Smooth muscle cell (in vitro differentiated cells): Measurements from ENCODE around the gene USP21. TPM values are rescaled to one million over a fixed set of nuclear protein-coding genes. Genes with fewer than 3 reads are reported as not detected.
A peak's percentile ranks its signal among the peaks of the same experiment; 100 is the strongest.

ENCODE experiments used
- DNase-seq: peaks from one replicate; lab custom pipeline; 2025; ENCODE audit not compliant: unreplicated experiment; lab: John Stamatoyannopoulos, UW
- H2AFZ ChIP-seq: fragments of 200-600 bp; sonication (generic); 2 replicates; pipeline ENCODE4 v1.6.0; 2016; ENCODE audit warnings: antibody characterized with exemption, low read depth, mild to moderate bottlenecking
- H3F3A ChIP-seq: fragments of 200-600 bp; sonication (generic); 2 replicates; pipeline ENCODE4 v1.6.0; 2017; ENCODE audit warnings: antibody characterized with exemption, low read depth
- H3K27ac ChIP-seq: fragments of 200-600 bp; sonication (generic); 2 replicates; pipeline ENCODE4 v1.5.1; 2016; ENCODE audit warnings: low read depth, mild to moderate bottlenecking
- H3K27me3 ChIP-seq: fragments of 200-600 bp; sonication (generic); 2 replicates; pipeline ENCODE4 v1.6.1; 2016; ENCODE audit warnings: low read depth, mild to moderate bottlenecking
- H3K36me3 ChIP-seq: fragments of 200-600 bp; sonication (generic); 2 replicates; pipeline ENCODE4 v1.5.1; 2016; ENCODE audit warnings: low read depth
- H3K4me1 ChIP-seq: fragments of 200-600 bp; sonication (generic); 2 replicates; pipeline ENCODE4 v1.5.1; 2016; ENCODE audit warnings: low read depth
- H3K4me2 ChIP-seq: fragments of 200-600 bp; sonication (generic); 2 replicates; pipeline ENCODE4 v1.6.0; 2016; ENCODE audit warnings: mild to moderate bottlenecking
- H3K4me3 ChIP-seq: fragments of 200-600 bp; sonication (generic); 2 replicates; pipeline ENCODE4 v1.5.1; 2016; ENCODE audit warnings: mild to moderate bottlenecking
- H3K79me2 ChIP-seq: fragments of 200-600 bp; sonication (generic); 2 replicates; pipeline ENCODE4 v1.6.0; 2016; ENCODE audit warnings: low read depth, mild to moderate bottlenecking
- H3K9ac ChIP-seq: fragments of 200-600 bp; sonication (generic); 2 replicates; pipeline ENCODE4 v1.6.0; 2016; ENCODE audit warnings: low read depth
- H3K9me3 ChIP-seq: fragments of 200-600 bp; sonication (generic); replicated peaks from 2 replicates; pipeline ENCODE4 v1.5.1; 2016; ENCODE audit warnings: low read depth
- H4K20me1 ChIP-seq: fragments of 200-600 bp; sonication (generic); 2 replicates; pipeline ENCODE4 v1.6.0; 2016; ENCODE audit warnings: low read depth
- WGBS: methylation state at CpG from one replicate; pipeline ENCODE4 v1.1.7; 2016; ENCODE audit warnings: low lambda C conversion rate; 5-methylcytosine and 5-hydroxymethylcytosine counted together
- polyA plus RNA-seq: library from polyadenylated mRNA; unstranded; fragments of >200 nt; fragmentation: Nextera tagmentation; extraction: Ambion mirVana; gene quantifications from 2 replicates; pipeline ENCODE4 v1.2.1, GENCODE V29; 2016
- total RNA-seq: library from RNA; depleted of rRNA; stranded (reverse); fragments of >200 nt; gene quantifications from 2 replicates; pipeline ENCODE4 v1.2.3, GENCODE V29; 2014
- TF ChIP-seq, protein P1 (sequence below): fragments of 200-600 bp; sonication (generic); IDR thresholded peaks from 2 replicates; pipeline ENCODE4 v1.5.1; 2017; ENCODE audit warnings: borderline replicate concordance, mild to moderate bottlenecking, antibody characterized with exemption; ENCODE audit not compliant: insufficient read depth, poor library complexity, severe bottlenecking

The USP21 gene
- total and polyA plus RNA-seq, 2 experiments from 2014 or later: 10.7 to 25.4 TPM

DNA sequence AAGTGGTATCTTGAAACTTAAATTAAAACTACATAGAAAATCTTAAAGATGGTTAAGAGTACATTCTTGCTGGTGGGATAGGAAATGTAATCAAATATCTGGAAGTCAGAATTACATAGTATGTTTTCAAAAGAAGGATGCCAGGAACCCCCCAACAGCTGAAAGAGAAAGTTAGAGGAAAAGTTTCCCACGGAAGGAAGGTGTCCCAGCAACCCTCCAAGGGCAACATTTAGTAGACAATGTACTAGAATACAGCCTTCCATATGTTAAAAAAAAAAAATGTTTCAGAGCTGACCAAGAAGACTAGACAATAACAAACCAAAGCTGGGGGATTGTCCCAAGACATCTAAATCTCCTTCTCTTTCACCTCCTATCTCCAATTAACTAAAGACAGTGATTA is 29.0 kb upstream of the USP21 start:
- peak overlapping the region; percentile 65 for H3K4me3 ChIP-seq
- peaks cover 3% of the 10 kb centered on the region for H3K36me3 ChIP-seq
- TF ChIP-seq, protein P1, sequence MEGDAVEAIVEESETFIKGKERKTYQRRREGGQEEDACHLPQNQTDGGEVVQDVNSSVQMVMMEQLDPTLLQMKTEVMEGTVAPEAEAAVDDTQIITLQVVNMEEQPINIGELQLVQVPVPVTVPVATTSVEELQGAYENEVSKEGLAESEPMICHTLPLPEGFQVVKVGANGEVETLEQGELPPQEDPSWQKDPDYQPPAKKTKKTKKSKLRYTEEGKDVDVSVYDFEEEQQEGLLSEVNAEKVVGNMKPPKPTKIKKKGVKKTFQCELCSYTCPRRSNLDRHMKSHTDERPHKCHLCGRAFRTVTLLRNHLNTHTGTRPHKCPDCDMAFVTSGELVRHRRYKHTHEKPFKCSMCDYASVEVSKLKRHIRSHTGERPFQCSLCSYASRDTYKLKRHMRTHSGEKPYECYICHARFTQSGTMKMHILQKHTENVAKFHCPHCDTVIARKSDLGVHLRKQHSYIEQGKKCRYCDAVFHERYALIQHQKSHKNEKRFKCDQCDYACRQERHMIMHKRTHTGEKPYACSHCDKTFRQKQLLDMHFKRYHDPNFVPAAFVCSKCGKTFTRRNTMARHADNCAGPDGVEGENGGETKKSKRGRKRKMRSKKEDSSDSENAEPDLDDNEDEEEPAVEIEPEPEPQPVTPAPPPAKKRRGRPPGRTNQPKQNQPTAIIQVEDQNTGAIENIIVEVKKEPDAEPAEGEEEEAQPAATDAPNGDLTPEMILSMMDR: no peak
- H3F3A ChIP-seq: peaks cover 5% of the 10 kb centered on the region
- H3K79me2 ChIP-seq: peaks cover 82% of the 10 kb centered on the region
- no peaks in the 10 kb centered on the region for H3K27me3 ChIP-seq
- H2AFZ ChIP-seq: no peak overlapping the region
- H3K27ac ChIP-seq: peak overlapping the region; percentile 1
- H3K4me2 ChIP-seq: peak overlapping the region; percentile 85
- no peaks in the 10 kb centered on the region for H3K9me3 ChIP-seq
- 64% methylated on average over 1 of the region's 1 CpG for whole genome bisulfite sequencing
- H4K20me1 ChIP-seq: peaks cover 50% of the 10 kb centered on the region
- DNase-seq: no peak
- H3K4me1 ChIP-seq: peaks cover 19% of the 10 kb centered on the region
- no peak overlapping the region for H3K9ac ChIP-seq

DNA sequence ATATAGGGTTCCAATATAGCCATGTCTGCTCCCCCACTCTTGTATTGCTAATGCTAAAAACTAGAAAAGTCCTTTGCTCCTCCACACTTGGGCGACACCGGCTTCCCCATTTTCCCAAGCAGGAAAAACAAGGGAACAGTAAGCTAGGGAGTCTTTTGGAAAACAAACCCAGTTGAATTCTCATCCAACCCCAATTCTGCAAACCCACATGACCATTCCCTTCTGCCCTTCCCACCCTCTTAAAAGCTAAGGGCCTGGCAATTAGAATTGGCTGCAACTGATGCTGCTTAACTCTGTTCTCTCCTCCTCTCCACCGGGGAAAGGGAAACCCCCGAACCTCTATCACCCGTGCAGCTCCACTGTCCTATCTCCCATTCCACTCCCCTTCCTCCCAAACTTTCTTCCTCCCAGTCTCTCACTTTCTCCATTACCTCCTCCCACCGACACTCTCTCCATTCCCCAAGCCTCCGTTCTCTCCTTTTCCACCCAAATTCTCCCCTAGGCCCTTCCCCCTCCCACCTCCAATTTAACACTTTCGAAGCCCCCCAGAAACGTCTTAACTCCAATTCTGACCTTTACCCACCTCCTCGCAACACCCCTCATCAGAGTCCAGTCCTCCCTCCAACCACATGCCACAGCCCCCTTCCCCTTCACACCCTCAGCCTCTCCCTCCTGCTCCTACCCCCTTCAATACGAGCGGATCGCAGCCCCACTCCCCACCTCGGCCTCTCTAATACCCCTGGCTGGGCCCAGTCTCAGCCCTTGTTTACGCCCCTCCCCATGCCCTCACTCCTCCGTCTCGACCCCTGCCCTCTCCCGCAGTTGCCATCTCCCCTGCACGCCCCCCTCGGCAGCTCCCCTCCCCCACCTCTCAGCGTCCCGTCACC is 27.5 kb upstream of the USP21 start:
- Histone ChIP-seq H3K4me3 (peak overlapping the region; percentile 65), H3K36me3 (peaks cover 3% of the 10 kb centered on the region), H3K79me2 (peaks cover 81% of the 10 kb centered on the region), H3K4me1 (peaks cover 19% of the 10 kb centered on the region), H3K9me3 (no peaks in the 10 kb centered on the region), H3K9ac (peak overlapping the region; percentile 95), H3K27me3 (no peaks in the 10 kb centered on the region), H3K4me2 (peak overlapping the region; percentile 85), H4K20me1 (peaks cover 40% of the 10 kb centered on the region), H2AFZ (peak overlapping the region; percentile 61), H3K27ac (peak overlapping the region; percentile 93), H3F3A (peaks cover 5% of the 10 kb centered on the region)
- 5% methylated on average over 10 of the region's 22 CpGs for WGBS
- TF ChIP-seq, protein P1: no peak
- no peak for DNase-seq

DNA sequence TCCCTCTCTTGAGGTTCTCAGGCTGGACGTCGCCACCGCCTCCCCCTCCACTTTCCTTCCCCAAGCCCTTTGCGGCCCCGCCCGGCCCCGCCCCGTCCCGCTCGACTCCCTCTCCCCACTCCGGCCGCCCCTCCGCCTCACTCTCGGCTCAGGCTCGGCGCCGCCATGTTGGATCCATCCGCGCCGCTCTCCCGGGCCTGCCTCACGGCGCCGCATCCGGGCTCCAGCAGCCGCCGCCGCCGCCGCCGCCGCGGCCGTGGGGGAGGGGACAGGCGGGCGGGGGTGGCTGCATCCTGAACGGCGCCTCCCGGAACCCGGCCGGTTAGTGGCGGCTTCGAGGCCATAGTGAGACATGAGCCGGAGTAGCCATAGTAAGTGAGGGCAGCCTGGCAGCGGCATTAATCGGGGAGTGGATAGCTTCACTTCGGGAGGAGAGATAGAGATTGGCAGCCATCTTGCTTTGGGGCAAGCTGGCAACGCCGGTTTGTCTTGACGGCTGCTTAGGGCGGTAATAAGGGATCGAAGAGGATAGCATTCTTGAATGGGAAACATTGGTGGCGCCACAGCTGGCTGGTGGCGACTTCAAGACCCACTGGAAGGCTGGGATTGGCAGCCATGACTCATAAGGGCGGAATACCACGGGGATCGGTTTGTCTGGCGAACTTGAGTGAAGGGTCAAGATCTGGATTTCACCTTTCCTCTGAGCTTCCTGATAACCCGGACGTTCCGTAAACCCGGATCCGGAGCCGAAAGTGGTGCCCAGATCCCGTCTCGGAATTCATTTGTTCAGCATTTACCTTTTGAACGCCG is 26.7 kb upstream of the USP21 start, which contains the start of gene DEDD:
TSS of gene DEDD (minus strand) at position 258 of the 810 bp plus-strand sequence. CDS start 8,205 bp downstream, outside the sequence.
- Histone ChIP-seq H3K4me2 (peak within 1 kb of the TSS; percentile 85), H3K9me3 (no peaks in the 10 kb centered on the region), H3K4me3 (peak within 1 kb of the TSS; percentile 65), H3K4me1 (peaks cover 19% of the 10 kb centered on the region), H3K9ac (peak within 1 kb of the TSS; percentile 95), H3K27ac (peak within 1 kb of the TSS; percentile 93), H3F3A (peaks cover 5% of the 10 kb centered on the region), H4K20me1 (peaks cover 32% of the 10 kb centered on the region), H3K36me3 (peaks cover 3% of the 10 kb centered on the region), H3K27me3 (no peaks in the 10 kb centered on the region), H2AFZ (peak within 1 kb of the TSS; percentile 68), H3K79me2 (peaks cover 73% of the 10 kb centered on the region)
- TF ChIP-seq, protein P1: no peak
- peak; percentile 95 for DNase-seq
- under 1% methylated on average over 39 of the region's 68 CpGs for WGBS
